GM18511 (cell line): ENCODE data around the gene GALNT17.

Source experiments
- ATAC-seq: cut with Tn5 transposase; IDR thresholded peaks from one replicate; pipeline ENCODE4 v1.9.1; 2021; ENCODE audit warnings: mild to moderate bottlenecking, moderate library complexity; ENCODE audit not compliant: unreplicated experiment

The GALNT17 gene

DNA sequence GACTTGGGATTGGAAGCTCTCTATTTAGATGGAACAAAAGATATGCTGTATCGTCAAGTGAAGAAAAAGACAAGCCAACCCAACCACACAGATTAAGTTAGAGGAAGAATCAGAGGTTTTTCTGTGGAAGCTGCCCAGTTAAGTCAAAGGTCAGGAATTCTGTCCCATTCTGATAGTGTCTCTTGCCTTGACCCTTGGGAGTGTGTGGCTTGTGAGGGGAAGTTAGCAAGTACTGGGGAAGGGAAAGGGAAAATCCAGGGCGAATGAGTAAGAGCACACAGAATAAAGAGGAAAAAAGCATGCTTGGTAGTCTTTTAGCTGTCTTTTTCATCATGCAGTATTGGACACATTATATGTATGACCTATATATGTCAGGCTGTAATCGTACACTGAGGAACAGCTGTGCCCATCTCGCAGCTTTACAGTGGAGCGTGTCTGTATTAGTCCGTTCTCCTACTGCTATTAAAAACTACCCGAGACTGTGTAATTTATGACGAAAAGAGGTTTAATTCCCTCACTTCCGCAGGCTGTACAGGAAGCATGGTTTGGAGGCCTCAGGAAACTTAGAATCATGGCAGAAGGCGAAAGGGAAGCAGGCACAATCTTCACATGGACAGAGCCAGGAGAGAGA lies 197.2 kb downstream of the GALNT17 start:
- ATAC-seq = no peak

GRCh38 chr7:71332207-71332606 lies 200.3 kb downstream of the GALNT17 start:
- ATAC-seq = no peak

DNA sequence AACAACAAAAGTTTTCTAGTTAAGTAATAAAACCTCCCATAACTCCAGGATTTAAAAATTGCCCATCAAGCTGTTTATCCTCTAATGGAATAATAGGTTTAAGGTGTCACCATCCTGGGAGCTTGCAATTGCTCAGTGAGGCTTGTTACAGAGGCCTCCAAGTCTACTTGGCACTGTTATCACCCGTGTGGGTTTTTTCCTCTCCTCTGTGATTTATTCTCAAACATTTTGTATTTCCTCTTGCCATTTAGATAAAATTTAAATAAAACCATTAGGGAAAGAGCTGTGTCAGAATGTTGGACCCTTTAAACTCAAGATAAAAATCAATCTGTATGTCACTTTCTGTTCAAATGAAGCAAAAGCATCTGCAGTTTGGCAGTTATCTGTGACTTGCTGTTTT lies 202.6 kb downstream of the GALNT17 start:
- no peak for ATAC-seq

- ATAC-seq = no peak
These were observed 206.9 kb downstream of the GALNT17 start for GRCh38 chr7:71338866-71339265.

GRCh38 chr7:71339924-71340323 lies 208.0 kb downstream of the GALNT17 start:
- no peak for ATAC-seq

- ATAC-seq = no peak
These were observed 210.3 kb downstream of the GALNT17 start for GRCh38 chr7:71342202-71342601.

- no peak for ATAC-seq
These were observed 211.1 kb downstream of the GALNT17 start for GRCh38 chr7:71343039-71343438.

DNA sequence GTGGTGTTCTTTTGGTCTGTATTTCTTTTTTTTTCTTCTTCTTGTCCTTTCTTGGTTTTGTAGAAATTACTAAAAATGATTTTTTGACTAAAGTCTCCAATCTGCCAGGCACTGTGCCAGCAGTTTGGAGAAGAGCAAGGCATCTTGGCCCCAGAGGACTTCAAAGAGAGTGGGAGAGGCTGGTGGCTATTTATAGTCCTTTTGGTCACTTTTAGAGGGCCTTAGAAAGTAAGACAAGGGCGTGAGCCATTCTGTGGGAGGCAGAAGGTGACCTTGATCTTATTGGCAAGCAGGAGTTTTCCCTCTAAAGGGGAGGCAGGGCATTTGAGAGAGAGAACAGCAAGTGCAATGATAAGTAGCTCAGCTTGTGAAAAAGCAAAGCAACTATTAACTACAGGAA lies 211.9 kb downstream of the GALNT17 start:
- no peak for ATAC-seq

GRCh38 chr7:71345117-71345884 lies 213.4 kb downstream of the GALNT17 start:
- no peak for ATAC-seq

- no peak for ATAC-seq
These were observed 217.1 kb downstream of the GALNT17 start for GRCh38 chr7:71348821-71349681.

DNA sequence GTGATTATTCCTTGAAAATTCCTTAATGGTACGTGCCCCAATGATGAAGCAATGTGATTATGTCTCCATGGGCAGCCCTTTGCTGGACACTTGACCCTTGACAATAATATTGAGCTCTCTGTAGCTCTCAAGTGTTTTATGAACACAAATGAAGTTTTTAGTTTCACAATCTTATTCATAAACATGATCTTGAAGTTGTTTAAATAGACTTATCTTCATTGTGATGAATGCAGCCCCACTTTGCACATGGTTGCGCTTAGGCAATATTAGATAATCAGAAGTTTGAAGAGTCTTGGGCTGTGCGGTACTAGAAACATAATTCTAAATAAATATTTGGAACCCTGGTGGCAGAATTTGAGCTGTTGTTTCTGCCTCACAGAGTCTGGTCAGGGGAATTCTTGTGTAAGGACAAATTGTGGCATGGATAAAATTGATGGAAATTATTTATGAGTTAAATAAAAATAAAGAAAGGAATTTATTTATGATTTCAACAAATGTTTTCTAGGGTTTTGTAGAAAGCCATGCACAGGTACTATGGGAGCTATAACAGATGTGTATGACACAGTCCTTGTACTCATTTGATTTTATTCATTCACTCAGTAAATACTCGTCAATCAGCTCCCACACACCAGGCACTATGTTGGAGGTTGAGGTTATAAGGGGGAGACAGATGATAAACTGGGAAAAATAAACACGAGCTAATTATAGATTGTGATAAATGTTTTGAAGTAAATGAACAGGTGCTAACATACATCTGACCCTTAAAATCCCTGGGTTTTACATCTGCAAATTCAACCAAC lies 217.9 kb downstream of the GALNT17 start:
- no peak for ATAC-seq

- ATAC-seq = no peak
These were observed 218.7 kb downstream of the GALNT17 start for GRCh38 chr7:71350680-71351079.

DNA sequence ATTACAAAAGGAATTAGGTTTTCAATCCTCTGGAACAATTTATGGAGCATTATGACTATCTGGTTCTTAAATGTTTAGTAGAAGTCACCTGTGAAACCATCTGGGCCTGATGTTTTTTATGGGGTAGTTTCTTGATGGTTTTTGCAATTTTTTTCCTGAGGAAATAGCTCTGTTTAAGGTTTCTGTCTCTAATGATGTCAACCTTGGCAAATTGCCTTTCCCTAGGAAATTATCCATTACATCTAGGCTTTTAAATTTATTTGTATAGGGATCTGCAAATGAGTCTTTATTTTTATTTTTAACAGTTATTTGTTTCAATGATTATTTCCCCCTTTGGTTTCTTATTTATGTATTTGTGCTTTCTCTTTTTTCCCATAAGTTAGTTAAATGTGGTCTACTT lies 222.8 kb downstream of the GALNT17 start:
- ATAC-seq = no peak

DNA sequence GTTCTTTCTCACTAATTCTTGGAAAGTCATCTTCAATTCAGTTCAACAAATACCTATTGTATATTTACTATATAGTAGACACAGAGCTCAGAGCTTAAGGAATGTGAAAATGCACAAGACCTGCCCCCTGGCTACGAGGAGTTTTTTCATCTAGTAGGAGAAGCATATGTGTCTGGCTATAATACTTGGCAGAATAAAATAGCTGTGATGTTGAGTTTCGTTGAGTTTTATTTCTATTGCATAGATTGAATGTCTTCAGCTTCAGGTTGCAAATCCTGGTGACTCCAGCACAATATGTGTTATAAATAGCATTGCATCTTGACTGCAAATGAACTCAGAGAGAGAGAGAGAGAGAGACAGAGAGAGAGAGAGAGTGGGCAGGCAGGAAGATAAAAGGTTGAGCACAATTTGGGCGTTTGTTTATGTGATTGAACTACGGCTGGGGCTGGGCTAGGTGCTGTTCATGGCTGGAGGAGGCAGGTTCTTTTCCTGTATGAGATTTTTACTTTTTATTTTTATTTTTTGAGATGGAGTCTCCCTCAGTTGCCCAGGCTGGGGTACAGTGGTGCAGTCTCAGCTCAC lies 229.6 kb downstream of the GALNT17 start:
- no peak for ATAC-seq

GRCh38 chr7:71362240-71362639 lies 230.3 kb downstream of the GALNT17 start:
- no peak for ATAC-seq

DNA sequence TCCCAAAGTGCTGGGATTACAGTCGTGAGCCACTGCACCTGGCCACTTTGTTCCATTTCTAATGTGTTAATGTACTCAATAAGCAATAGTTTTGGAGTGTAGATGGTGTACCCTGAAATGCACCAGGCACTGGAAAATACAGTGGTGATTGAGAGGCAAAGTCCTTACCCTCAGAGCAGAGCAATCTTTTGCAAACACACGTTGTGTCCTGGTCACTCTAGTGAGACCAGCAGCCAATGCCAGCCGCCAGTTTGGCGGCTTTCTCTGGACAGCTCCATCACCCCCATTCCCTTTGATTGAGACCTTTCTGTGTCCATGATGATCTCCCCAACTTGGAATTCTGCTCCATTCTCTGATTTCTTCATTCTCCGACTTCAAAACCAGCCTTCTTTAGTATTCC lies 231.3 kb downstream of the GALNT17 start:
- no peak for ATAC-seq

- no peak for ATAC-seq
These were observed 231.7 kb downstream of the GALNT17 start for GRCh38 chr7:71363627-71364026.

- no peak for ATAC-seq
These were observed 232.6 kb downstream of the GALNT17 start for GRCh38 chr7:71364551-71364950.

DNA sequence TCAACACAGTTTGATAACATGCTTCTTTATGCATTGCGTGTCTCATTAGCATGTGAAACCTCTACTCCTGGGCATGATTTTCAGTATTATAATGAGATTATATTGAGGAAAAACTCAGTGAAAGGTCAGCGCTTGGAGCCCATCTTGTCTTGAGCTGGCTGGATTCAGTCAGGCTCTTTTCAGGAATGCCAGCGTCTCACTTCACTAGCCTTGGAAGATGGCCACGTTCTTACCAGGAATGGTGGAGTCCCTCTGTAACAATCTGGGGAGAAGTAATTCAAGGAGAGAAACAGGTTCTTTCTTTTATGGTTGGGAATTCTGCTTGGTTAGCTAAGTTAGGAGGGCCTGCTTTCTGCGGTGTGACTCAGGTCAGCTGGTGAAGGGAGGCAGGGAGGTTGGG lies 241.0 kb downstream of the GALNT17 start:
- ATAC-seq = no peak

GRCh38 chr7:71377062-71377461 lies 245.1 kb downstream of the GALNT17 start:
- ATAC-seq = no peak

DNA sequence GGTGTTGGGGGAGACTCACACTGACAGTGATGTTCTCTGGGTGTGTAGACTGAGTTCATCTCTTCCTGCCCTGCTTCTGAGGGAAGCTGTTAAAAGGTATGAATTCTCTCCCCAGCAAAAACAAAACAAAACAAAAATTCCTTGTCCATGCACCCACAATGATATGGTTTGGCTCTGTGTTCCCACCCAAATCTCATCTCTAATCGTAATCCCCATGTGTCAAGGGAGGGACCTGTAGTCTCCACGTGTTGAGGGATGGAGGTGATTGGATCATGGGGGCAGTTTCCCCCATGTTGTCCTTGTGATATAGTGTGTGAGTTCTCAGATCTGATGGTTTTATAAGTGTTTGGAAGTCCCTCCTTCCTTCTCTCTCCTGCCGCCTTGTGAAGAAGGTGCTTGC lies 245.5 kb downstream of the GALNT17 start:
- ATAC-seq = no peak
